Loucy (cell line): ENCODE data around the gene OR56B1.

Experiments used
- CTCF ChIP-seq: fragments of 200-600 bp; sonication (generic); conservative IDR thresholded peaks from 2 replicates; pipeline ENCODE4 v1.5.1; 2014; ENCODE audit warnings: mild to moderate bottlenecking, antibody characterized with exemption, low read length
- EZH2phosphoT487 ChIP-seq: fragments of 200-600 bp; IDR thresholded peaks from 2 replicates; pipeline ENCODE4 v1.6.1; 2018; ENCODE audit warnings: antibody characterized with exemption, mild to moderate bottlenecking, moderate library complexity, borderline replicate concordance

GRCh38 chr11:5719703-5720495 is 16.3 kb upstream of the OR56B1 start:
- no peak for TF ChIP-seq CTCF
- no peak for TF ChIP-seq EZH2phosphoT487
